Dermis microvascular lymphatic vessel endothelial cell (primary cell): ENCODE data around the gene NGLY1. TPM values are rescaled to one million over a fixed set of nuclear protein-coding genes. Genes with fewer than 3 reads are reported as not detected.

Experiments used
- total RNA-seq: library from RNA; depleted of rRNA; stranded (reverse); fragments of >200 nt; gene quantifications from 2 replicates; pipeline ENCODE4 v1.2.1, GENCODE V29; 2014

Gene NGLY1
- total RNA-seq, 1 donor from 2014 or later: 22.3 TPM

Other genes with a start within 250 kb of the NGLY1 start
- gene TOP2B, start 118.5 kb downstream of the NGLY1 start, total RNA-seq: 60.1 and 68.4 TPM in 2 replicates
- gene OXSM, start 6.6 kb upstream of the NGLY1 start, total RNA-seq: 8.9 and 10.0 TPM in 2 replicates